Measurements from ENCODE around the gene SERPINA12.

SERPINA12 gene

GRCh38 chr14:94465042-94465441 is 44.2 kb downstream of the SERPINA12 start:
- DNase-seq (ENCODE audit: low read depth, low spot score), result no peak

- no peak for DNase-seq (ENCODE audit: low read depth, low spot score)
These were observed 45.0 kb downstream of the SERPINA12 start for GRCh38 chr14:94464290-94464689.

- DNase-seq (ENCODE audit: low read depth, low spot score), result no peak
These were observed 46.3 kb downstream of the SERPINA12 start for GRCh38 chr14:94462763-94463572.

- DNase-seq (ENCODE audit: low read depth, low spot score), result no peak
These were observed 47.1 kb downstream of the SERPINA12 start for GRCh38 chr14:94462219-94462551.

- no peak for DNase-seq (ENCODE audit: low read depth, low spot score)
These were observed 47.6 kb downstream of the SERPINA12 start for GRCh38 chr14:94461526-94462218.

GRCh38 chr14:94460631-94461416 is 48.4 kb downstream of the SERPINA12 start:
- no peak for DNase-seq (ENCODE audit: low read depth, low spot score)

- DNase-seq (ENCODE audit: low read depth, low spot score), result no peak
These were observed 50.6 kb downstream of the SERPINA12 start for GRCh38 chr14:94458558-94459205.

GRCh38 chr14:94458096-94458495 is 51.2 kb downstream of the SERPINA12 start:
- no peak for DNase-seq (ENCODE audit: low read depth, low spot score)

- no peak for DNase-seq (ENCODE audit: low read depth, low spot score)
These were observed 53.3 kb downstream of the SERPINA12 start for GRCh38 chr14:94455928-94456327.

GRCh38 chr14:94451826-94452225 is 57.4 kb downstream of the SERPINA12 start:
- DNase-seq (ENCODE audit: low read depth, low spot score), result no peak

- DNase-seq (ENCODE audit: low read depth, low spot score), result no peak
These were observed 58.0 kb downstream of the SERPINA12 start for GRCh38 chr14:94451091-94451771.

- no peak for DNase-seq (ENCODE audit: low read depth, low spot score)
These were observed 58.6 kb downstream of the SERPINA12 start for GRCh38 chr14:94450722-94451090.

- no peak for DNase-seq (ENCODE audit: low read depth, low spot score)
These were observed 59.3 kb downstream of the SERPINA12 start for GRCh38 chr14:94449930-94450329.

GRCh38 chr14:94448071-94448808 is 61.0 kb downstream of the SERPINA12 start:
- no peak for DNase-seq (ENCODE audit: low read depth, low spot score)

GRCh38 chr14:94447206-94447605 is 62.1 kb downstream of the SERPINA12 start:
- no peak for DNase-seq (ENCODE audit: low read depth, low spot score)

GRCh38 chr14:94446126-94446525 is 63.1 kb downstream of the SERPINA12 start:
- DNase-seq (ENCODE audit: low read depth, low spot score), result no peak

GRCh38 chr14:94445003-94445402 is 64.3 kb downstream of the SERPINA12 start:
- DNase-seq (ENCODE audit: low read depth, low spot score), result no peak

GRCh38 chr14:94441531-94442205 is 67.6 kb downstream of the SERPINA12 start:
- no peak for DNase-seq (ENCODE audit: low read depth, low spot score)

- DNase-seq (ENCODE audit: low read depth, low spot score), result no peak
These were observed 68.1 kb downstream of the SERPINA12 start for GRCh38 chr14:94441130-94441529.

GRCh38 chr14:94439453-94440057 is 69.7 kb downstream of the SERPINA12 start:
- no peak for DNase-seq (ENCODE audit: low read depth, low spot score)
